Mucosa of rectum (tissue), 2 donors: ENCODE measurements around the gene BFSP1.

Source experiments
- H3K27ac ChIP-seq, 2 donors: one replicate each; pipeline ENCODE4 v1.7.0; 2013; ENCODE audit warnings: inconsistent platforms in 2 of 2, low read depth in 2 of 2, low read length in 2 of 2
- H3K27me3 ChIP-seq, 2 donors: one replicate each; pipeline ENCODE4 v1.7.0; 2013; ENCODE audit warnings: low read length in 2 of 2; ENCODE audit not compliant: control insufficient read depth in 2 of 2, insufficient read depth in 2 of 2
- H3K36me3 ChIP-seq, 2 donors: one replicate each; pipeline ENCODE4 v1.7.0; 2013; ENCODE audit warnings: low read length in 2 of 2; ENCODE audit not compliant: control insufficient read depth in 2 of 2, insufficient read depth in 2 of 2
- H3K4me1 ChIP-seq, 2 donors: one replicate each; pipeline ENCODE4 v1.7.0; 2013; ENCODE audit warnings: low read length in 2 of 2, mild to moderate bottlenecking in 1 of 2; ENCODE audit not compliant: control insufficient read depth in 2 of 2, insufficient read depth in 2 of 2
- H3K4me3 ChIP-seq, 2 donors: one replicate each; pipeline ENCODE4 v1.7.0; 2013; ENCODE audit warnings: low read length in 2 of 2
- H3K9ac ChIP-seq, 2 donors: one replicate each; pipeline ENCODE4 v1.7.0; 2013; ENCODE audit warnings: low read length in 2 of 2, low read depth in 1 of 2, mild to moderate bottlenecking in 1 of 2
- H3K9me3 ChIP-seq, 2 donors: one replicate each; pipeline ENCODE4 v1.7.0; 2013; ENCODE audit warnings: low read length in 2 of 2; ENCODE audit not compliant: control insufficient read depth in 2 of 2
- donor health status: healthy.
- donor health status: Normal muscosa, but diverticular disease.

BFSP1 gene

GRCh38 chr20:17500826-17501225 lies 30.4 kb downstream of the BFSP1 start:
- Histone ChIP-seq H3K27ac (no peak overlapping the region), H3K4me3 (no peak overlapping the region), H3K9ac (no peak overlapping the region), H3K27me3 (peaks cover 0 to 1% of the 10 kb centered on the region in 2 donors), H3K9me3 (no peaks in the 10 kb centered on the region), H3K36me3 (no peaks in the 10 kb centered on the region), H3K4me1 (peaks cover 7 to 8% of the 10 kb centered on the region in 2 donors)

GRCh38 chr20:17500271-17500670 lies 30.9 kb downstream of the BFSP1 start:
- H3K4me1 ChIP-seq, result peaks cover 3 to 4% of the 10 kb centered on the region in 2 donors
- H3K4me3 ChIP-seq, result no peak overlapping the region
- H3K9me3 ChIP-seq, result no peaks in the 10 kb centered on the region
- no peaks in the 10 kb centered on the region for H3K36me3 ChIP-seq
- H3K27me3 ChIP-seq, result peaks cover 0 to 1% of the 10 kb centered on the region in 2 donors
- no peak overlapping the region for H3K27ac ChIP-seq
- H3K9ac ChIP-seq, result no peak overlapping the region

GRCh38 chr20:17499041-17499440 lies 32.1 kb downstream of the BFSP1 start:
- no peaks in the 10 kb centered on the region for H3K36me3 ChIP-seq
- no peak overlapping the region for H3K9ac ChIP-seq
- H3K27ac ChIP-seq, result no peak overlapping the region
- peaks cover 0 to 1% of the 10 kb centered on the region in 2 donors for H3K27me3 ChIP-seq
- no peak overlapping the region for H3K4me3 ChIP-seq
- no peaks in the 10 kb centered on the region for H3K4me1 ChIP-seq
- no peaks in the 10 kb centered on the region for H3K9me3 ChIP-seq

GRCh38 chr20:17498641-17499040 lies 32.5 kb downstream of the BFSP1 start:
- Histone ChIP-seq H3K9me3 (no peaks in the 10 kb centered on the region), H3K4me1 (no peaks in the 10 kb centered on the region), H3K36me3 (no peaks in the 10 kb centered on the region), H3K27ac (no peak overlapping the region), H3K4me3 (no peak overlapping the region), H3K27me3 (peaks cover 0 to 1% of the 10 kb centered on the region in 2 donors), H3K9ac (no peak overlapping the region)

GRCh38 chr20:17497821-17498580 lies 33.2 kb downstream of the BFSP1 start:
- Histone ChIP-seq H3K9ac (no peak overlapping the region), H3K4me1 (no peaks in the 10 kb centered on the region), H3K27me3 (peaks cover 0 to 1% of the 10 kb centered on the region in 2 donors), H3K36me3 (no peaks in the 10 kb centered on the region), H3K4me3 (no peak overlapping the region), H3K27ac (no peak overlapping the region), H3K9me3 (no peaks in the 10 kb centered on the region)

- H3K36me3 ChIP-seq, result no peaks in the 10 kb centered on the region
- no peaks in the 10 kb centered on the region for H3K27me3 ChIP-seq
- H3K4me1 ChIP-seq, result no peaks in the 10 kb centered on the region
- H3K4me3 ChIP-seq, result no peak overlapping the region
- no peak overlapping the region for H3K9ac ChIP-seq
- no peaks in the 10 kb centered on the region for H3K9me3 ChIP-seq
- H3K27ac ChIP-seq, result no peak overlapping the region
These were observed 35.4 kb downstream of the BFSP1 start for GRCh38 chr20:17495826-17496225.

- Histone ChIP-seq H3K9me3 (no peaks in the 10 kb centered on the region), H3K4me1 (no peaks in the 10 kb centered on the region), H3K27me3 (no peaks in the 10 kb centered on the region), H3K4me3 (no peak overlapping the region), H3K27ac (no peak overlapping the region), H3K9ac (no peak overlapping the region), H3K36me3 (no peaks in the 10 kb centered on the region)
These were observed 37.0 kb downstream of the BFSP1 start for GRCh38 chr20:17494201-17494600.

- Histone ChIP-seq H3K27me3 (no peaks in the 10 kb centered on the region), H3K27ac (no peak overlapping the region), H3K4me3 (no peak overlapping the region), H3K9me3 (no peaks in the 10 kb centered on the region), H3K4me1 (no peaks in the 10 kb centered on the region), H3K36me3 (no peaks in the 10 kb centered on the region), H3K9ac (no peak overlapping the region)
These were observed 38.0 kb downstream of the BFSP1 start for GRCh38 chr20:17493173-17493572.

- H3K9me3 ChIP-seq, result no peaks in the 10 kb centered on the region
- H3K4me1 ChIP-seq, result no peaks in the 10 kb centered on the region
- H3K27me3 ChIP-seq, result no peaks in the 10 kb centered on the region
- no peak overlapping the region for H3K9ac ChIP-seq
- H3K4me3 ChIP-seq, result no peak overlapping the region
- H3K27ac ChIP-seq, result no peak overlapping the region
- no peaks in the 10 kb centered on the region for H3K36me3 ChIP-seq
These were observed 39.7 kb downstream of the BFSP1 start for GRCh38 chr20:17491488-17491887.

- H3K9me3 ChIP-seq, result no peaks in the 10 kb centered on the region
- no peaks in the 10 kb centered on the region for H3K36me3 ChIP-seq
- H3K27ac ChIP-seq, result no peak overlapping the region
- H3K27me3 ChIP-seq, result no peaks in the 10 kb centered on the region
- H3K4me3 ChIP-seq, result no peak overlapping the region
- no peak overlapping the region for H3K9ac ChIP-seq
- H3K4me1 ChIP-seq, result no peaks in the 10 kb centered on the region
These were observed 40.1 kb downstream of the BFSP1 start for GRCh38 chr20:17491041-17491440.
